Stimulated activated memory B cell treated with anti-CD40 and anti-IgM and Interleukin-4, amounts not matched to agents 10 μg/mL and 1 μg/mL and 100 μg/mL, for 72 hours (primary cell): ENCODE data around the gene NR5A2.

Experiments used
- ATAC-seq: fragments of 150-1000 bp; cut with Tn5 transposase; 2 replicates; pipeline ENCODE4 v1.10.0; 2021
- H3K27ac Mint-ChIP-seq: one replicate; pipeline ENCODE4 v1.8.0; 2022; ENCODE audit warnings: mild to moderate bottlenecking, mixed read lengths
- H3K27me3 Mint-ChIP-seq: one replicate; pipeline ENCODE4 v1.8.0; 2022; ENCODE audit warnings: mixed read lengths
- H3K36me3 Mint-ChIP-seq: one replicate; pipeline ENCODE4 v1.8.0; 2022; ENCODE audit warnings: mixed read lengths
- H3K4me1 Mint-ChIP-seq: one replicate; pipeline ENCODE4 v1.8.0; 2022; ENCODE audit warnings: mixed read lengths
- H3K4me3 Mint-ChIP-seq: one replicate; pipeline ENCODE4 v1.8.0; 2022; ENCODE audit warnings: mild to moderate bottlenecking, moderate library complexity, mixed read lengths
- H3K9me3 Mint-ChIP-seq: one replicate; pipeline ENCODE4 v1.8.0; 2022; ENCODE audit warnings: mixed read lengths

NR5A2 gene

DNA sequence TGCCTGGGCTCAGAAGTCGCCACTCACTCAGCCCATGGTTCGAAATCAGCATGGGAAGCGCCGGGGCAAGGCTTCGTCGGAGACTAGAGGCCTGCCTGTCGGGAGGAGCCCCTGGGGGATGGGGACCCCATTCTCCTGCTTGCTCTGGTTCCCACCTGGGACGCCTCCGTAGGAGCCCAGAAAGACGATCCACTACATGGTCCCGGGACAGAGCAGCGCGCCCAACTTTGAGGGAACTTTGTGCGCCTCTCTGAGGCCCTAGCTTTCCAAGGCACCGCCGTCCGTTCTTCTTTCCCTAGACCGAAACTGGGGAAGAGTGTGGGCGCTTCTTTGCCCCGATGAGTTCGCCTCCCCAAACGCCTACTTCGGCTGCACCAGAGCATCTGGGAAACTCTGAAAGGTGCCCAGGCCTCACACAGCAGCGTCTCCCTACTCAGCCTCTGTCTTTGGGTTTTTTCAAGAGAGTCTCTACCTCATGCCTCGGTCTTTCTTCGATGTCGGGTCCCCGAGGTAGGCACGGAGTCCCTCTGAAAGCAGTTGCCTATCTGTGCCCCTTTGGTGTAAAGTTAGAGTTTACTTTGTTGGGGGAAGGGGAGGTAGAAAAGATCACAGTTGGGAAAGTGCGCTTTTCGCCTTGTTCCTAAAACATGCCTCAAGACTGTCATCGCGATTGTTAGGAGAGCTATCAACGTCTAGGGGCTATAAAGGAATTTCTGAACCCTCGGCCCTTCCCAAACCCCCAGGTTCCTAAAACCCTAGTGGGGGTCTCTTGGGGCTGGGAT is 14.0 kb downstream of the NR5A2 start:
- peaks cover 53% of the 10 kb centered on the region for H3K4me1 Mint-ChIP-seq

GRCh38 chr1:200042119-200042551 is 14.6 kb downstream of the NR5A2 start:
- Mint-ChIP-seq H3K4me1 (peaks cover 53% of the 10 kb centered on the region), H3K27me3 (peaks cover 14% of the 10 kb centered on the region), H3K9me3 (no peaks in the 10 kb centered on the region), H3K4me3 (no peak overlapping the region), H3K27ac (no peak overlapping the region), H3K36me3 (no peaks in the 10 kb centered on the region)
- no peak for ATAC-seq

More for the DNA sequence above, 14.0 kb downstream of the NR5A2 start:
- Mint-ChIP-seq H3K36me3 (no peaks in the 10 kb centered on the region), H3K9me3 (no peaks in the 10 kb centered on the region), H3K4me3 (no peak overlapping the region), H3K27ac (no peak overlapping the region), H3K27me3 (peaks cover 14% of the 10 kb centered on the region)
- no peak for ATAC-seq

- peaks cover 15% of the 10 kb centered on the region for H3K27me3 Mint-ChIP-seq
- no peak for ATAC-seq
- H3K27ac Mint-ChIP-seq: peak overlapping the region; percentile 46
Observed at GRCh38 chr1:200042552-200043335, 15.2 kb downstream of the NR5A2 start.

GRCh38 chr1:200043336-200043668 is 15.8 kb downstream of the NR5A2 start:
- Mint-ChIP-seq H3K27me3 (peaks cover 21% of the 10 kb centered on the region), H3K9me3 (no peaks in the 10 kb centered on the region), H3K4me3 (peak overlapping the region; percentile 81), H3K36me3 (no peaks in the 10 kb centered on the region), H3K27ac (no peak overlapping the region), H3K4me1 (peaks cover 46% of the 10 kb centered on the region)
- no peak for ATAC-seq

More at GRCh38 chr1:200042552-200043335, 15.2 kb downstream of the NR5A2 start:
- Mint-ChIP-seq H3K36me3 (no peaks in the 10 kb centered on the region), H3K4me1 (peaks cover 52% of the 10 kb centered on the region), H3K4me3 (peak overlapping the region; percentile 81), H3K9me3 (no peaks in the 10 kb centered on the region)

DNA sequence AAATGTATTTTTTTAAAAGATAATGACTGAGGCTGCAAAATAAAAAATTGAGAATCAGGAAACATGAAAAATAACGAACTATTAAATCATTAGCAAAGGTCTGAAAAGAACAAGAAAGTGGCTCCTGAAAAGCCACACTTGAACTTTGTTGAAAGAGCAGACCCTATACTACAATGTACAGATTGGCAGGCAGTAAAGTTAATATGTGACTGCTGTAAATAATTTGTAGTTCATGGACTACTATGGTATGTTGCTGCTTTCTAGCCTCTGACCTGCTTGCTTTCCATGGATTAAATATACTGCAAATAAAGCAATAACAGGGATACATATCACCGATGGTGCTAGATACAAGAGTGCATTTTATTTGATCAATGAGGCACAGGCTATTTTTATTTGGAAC is 18.6 kb downstream of the NR5A2 start:
- H3K27ac Mint-ChIP-seq: no peak overlapping the region
- peaks cover 19% of the 10 kb centered on the region for H3K4me1 Mint-ChIP-seq
- no peaks in the 10 kb centered on the region for H3K36me3 Mint-ChIP-seq
- H3K27me3 Mint-ChIP-seq: peaks cover 29% of the 10 kb centered on the region
- no peak overlapping the region for H3K4me3 Mint-ChIP-seq
- H3K9me3 Mint-ChIP-seq: no peaks in the 10 kb centered on the region
- no peak for ATAC-seq

DNA sequence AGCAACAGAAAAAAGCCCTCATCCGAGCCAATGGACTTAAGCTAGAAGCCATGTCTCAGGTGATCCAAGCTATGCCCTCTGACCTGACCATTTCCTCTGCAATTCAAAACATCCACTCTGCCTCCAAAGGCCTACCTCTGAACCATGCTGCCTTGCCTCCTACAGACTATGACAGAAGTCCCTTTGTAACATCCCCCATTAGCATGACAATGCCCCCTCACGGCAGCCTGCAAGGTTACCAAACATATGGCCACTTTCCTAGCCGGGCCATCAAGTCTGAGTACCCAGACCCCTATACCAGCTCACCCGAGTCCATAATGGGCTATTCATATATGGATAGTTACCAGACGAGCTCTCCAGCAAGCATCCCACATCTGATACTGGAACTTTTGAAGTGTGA is 20.7 kb downstream of the NR5A2 start:
- no peak overlapping the region for H3K4me3 Mint-ChIP-seq
- no peaks in the 10 kb centered on the region for H3K36me3 Mint-ChIP-seq
- H3K4me1 Mint-ChIP-seq: peaks cover 4% of the 10 kb centered on the region
- H3K27me3 Mint-ChIP-seq: peaks cover 36% of the 10 kb centered on the region
- H3K9me3 Mint-ChIP-seq: no peaks in the 10 kb centered on the region
- H3K27ac Mint-ChIP-seq: no peak overlapping the region
- no peak for ATAC-seq

DNA sequence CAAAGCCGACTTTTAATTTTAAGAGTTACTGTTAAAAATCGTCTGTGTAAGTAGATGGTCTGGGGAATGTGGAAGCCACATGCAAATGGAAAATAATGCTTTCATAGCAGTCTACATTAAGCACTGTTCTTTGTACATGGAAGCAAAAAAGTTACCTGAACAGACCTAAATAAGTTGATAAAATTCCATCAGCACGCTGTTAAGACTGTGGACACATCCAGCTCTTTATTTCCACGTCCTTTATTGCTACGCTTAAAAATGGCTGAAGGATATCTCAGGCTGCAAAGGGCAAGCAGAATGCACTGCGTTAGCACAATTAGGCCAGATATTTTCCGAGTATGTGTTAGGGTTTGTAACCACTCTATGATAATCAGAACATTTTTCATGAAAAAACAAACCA is 22.3 kb downstream of the NR5A2 start:
- ATAC-seq: no peak
- Mint-ChIP-seq H3K27ac (no peak overlapping the region), H3K27me3 (peaks cover 34% of the 10 kb centered on the region), H3K9me3 (no peaks in the 10 kb centered on the region), H3K4me1 (no peaks in the 10 kb centered on the region), H3K36me3 (no peaks in the 10 kb centered on the region), H3K4me3 (no peak overlapping the region)

- no peak overlapping the region for H3K4me3 Mint-ChIP-seq
- H3K27me3 Mint-ChIP-seq: peaks cover 28% of the 10 kb centered on the region
- no peaks in the 10 kb centered on the region for H3K36me3 Mint-ChIP-seq
- H3K9me3 Mint-ChIP-seq: no peaks in the 10 kb centered on the region
- H3K4me1 Mint-ChIP-seq: no peaks in the 10 kb centered on the region
- H3K27ac Mint-ChIP-seq: no peak overlapping the region
- no peak for ATAC-seq
Observed at GRCh38 chr1:200051620-200052019, 24.1 kb downstream of the NR5A2 start.

DNA sequence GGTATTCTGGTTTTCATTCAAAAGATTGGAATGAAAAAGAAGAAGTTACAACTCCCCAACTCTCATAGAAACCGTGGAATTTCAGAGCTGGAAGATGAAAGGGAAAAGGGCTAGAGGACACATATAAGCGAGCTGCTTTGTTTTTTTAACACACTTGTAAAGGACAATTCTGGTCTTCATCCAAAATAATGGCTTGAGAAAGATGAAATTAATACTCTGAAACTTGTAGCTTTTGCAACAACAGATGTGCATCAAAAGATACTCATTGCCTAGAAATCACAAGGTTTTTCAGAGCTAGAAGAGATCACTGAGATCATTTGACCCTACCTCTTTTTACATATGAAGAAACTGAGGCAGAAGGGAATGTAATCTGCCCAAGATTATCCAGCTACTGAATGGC is 25.6 kb downstream of the NR5A2 start:
- Mint-ChIP-seq H3K36me3 (no peaks in the 10 kb centered on the region), H3K27ac (no peak overlapping the region), H3K4me1 (no peaks in the 10 kb centered on the region), H3K9me3 (no peaks in the 10 kb centered on the region), H3K27me3 (peaks cover 38% of the 10 kb centered on the region), H3K4me3 (no peak overlapping the region)
- no peak for ATAC-seq

- Mint-ChIP-seq H3K27me3 (peaks cover 36% of the 10 kb centered on the region), H3K4me1 (no peaks in the 10 kb centered on the region), H3K9me3 (no peaks in the 10 kb centered on the region), H3K36me3 (no peaks in the 10 kb centered on the region), H3K27ac (no peak overlapping the region), H3K4me3 (no peak overlapping the region)
- ATAC-seq: no peak
Observed at GRCh38 chr1:200053646-200054045, 26.1 kb downstream of the NR5A2 start.

- Mint-ChIP-seq H3K36me3 (no peaks in the 10 kb centered on the region), H3K27ac (no peak overlapping the region), H3K27me3 (peaks cover 24% of the 10 kb centered on the region), H3K4me3 (no peak overlapping the region), H3K9me3 (no peaks in the 10 kb centered on the region), H3K4me1 (no peaks in the 10 kb centered on the region)
- ATAC-seq: no peak
Observed at GRCh38 chr1:200058341-200058740, 30.8 kb downstream of the NR5A2 start.

DNA sequence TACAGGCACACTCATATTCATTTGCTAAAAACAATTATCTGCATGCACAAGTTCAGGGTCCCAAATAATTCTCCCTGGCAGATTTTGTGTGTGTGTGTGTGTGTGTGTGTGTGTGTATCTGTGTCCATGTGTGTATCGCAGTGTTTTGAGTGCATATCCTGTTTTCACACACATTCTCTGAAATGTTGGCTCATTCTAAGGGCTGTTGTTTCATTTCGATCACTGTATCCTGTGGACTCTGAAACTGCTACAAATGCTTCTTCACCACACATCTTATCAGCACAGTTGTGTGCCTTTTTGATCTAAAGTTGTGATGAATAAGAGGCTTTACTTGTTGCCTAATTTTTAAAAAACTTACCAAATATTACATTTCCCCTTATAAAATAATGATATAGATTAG is 34.6 kb downstream of the NR5A2 start:
- Mint-ChIP-seq H3K36me3 (no peaks in the 10 kb centered on the region), H3K27me3 (peaks cover 30% of the 10 kb centered on the region), H3K27ac (no peak overlapping the region), H3K9me3 (no peaks in the 10 kb centered on the region), H3K4me1 (no peaks in the 10 kb centered on the region), H3K4me3 (no peak overlapping the region)
- no peak for ATAC-seq

- H3K27ac Mint-ChIP-seq: no peak overlapping the region
- no peaks in the 10 kb centered on the region for H3K36me3 Mint-ChIP-seq
- H3K9me3 Mint-ChIP-seq: no peaks in the 10 kb centered on the region
- no peak for ATAC-seq
- peaks cover 48% of the 10 kb centered on the region for H3K27me3 Mint-ChIP-seq
- no peak overlapping the region for H3K4me3 Mint-ChIP-seq
- H3K4me1 Mint-ChIP-seq: no peaks in the 10 kb centered on the region
Observed at GRCh38 chr1:200072636-200073285, 45.3 kb downstream of the NR5A2 start.

DNA sequence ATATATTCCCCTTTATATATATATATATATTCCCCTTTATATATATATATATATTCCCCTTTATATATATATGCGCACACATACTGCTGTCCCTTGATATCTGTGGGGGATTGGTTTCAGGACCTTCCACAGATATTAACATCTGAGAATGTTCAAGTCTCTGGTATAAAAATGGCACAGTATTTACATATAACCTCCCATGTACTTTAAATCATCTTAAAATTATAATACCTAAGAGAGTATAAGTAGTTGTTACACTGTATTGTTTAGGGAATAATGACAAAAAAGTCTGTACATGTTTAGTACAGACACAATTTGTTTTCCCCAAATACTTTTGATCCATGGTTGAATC is 45.8 kb downstream of the NR5A2 start:
- ATAC-seq: no peak
- H3K4me3 Mint-ChIP-seq: no peak overlapping the region
- no peaks in the 10 kb centered on the region for H3K4me1 Mint-ChIP-seq
- H3K27ac Mint-ChIP-seq: no peak overlapping the region
- H3K9me3 Mint-ChIP-seq: no peaks in the 10 kb centered on the region
- peaks cover 44% of the 10 kb centered on the region for H3K27me3 Mint-ChIP-seq
- no peaks in the 10 kb centered on the region for H3K36me3 Mint-ChIP-seq

GRCh38 chr1:200075522-200075921 is 48.0 kb downstream of the NR5A2 start:
- no peaks in the 10 kb centered on the region for H3K4me1 Mint-ChIP-seq
- H3K9me3 Mint-ChIP-seq: no peaks in the 10 kb centered on the region
- no peak for ATAC-seq
- no peak overlapping the region for H3K4me3 Mint-ChIP-seq
- no peaks in the 10 kb centered on the region for H3K36me3 Mint-ChIP-seq
- H3K27me3 Mint-ChIP-seq: peaks cover 31% of the 10 kb centered on the region
- H3K27ac Mint-ChIP-seq: no peak overlapping the region
